Measurements from ENCODE around the gene GOLGA6C.
"Not testable (repeated sequence)": the region's sequence is repeated elsewhere in the genome, so short reads cannot be mapped to it uniquely, and the experiment has no call there.

The GOLGA6C gene

GRCh38 chr15:75258034-75258433, at the start of gene GOLGA6C:
Gene GOLGA6C, plus strand, starts transcription at chr15:75258334. Its CDS starts 265 bp downstream, at chr15:75258599.
- DNase-seq = not testable (repeated sequence)

GRCh38 chr15:75208501-75209288, 49.4 kb upstream of the GOLGA6C start:
- DNase-seq = no peak

GRCh38 chr15:75209289-75209676, 48.9 kb upstream of the GOLGA6C start:
- DNase-seq = no peak

GRCh38 chr15:75210811-75211230, 47.3 kb upstream of the GOLGA6C start:
- DNase-seq = no peak

- no peak for DNase-seq
Measured at GRCh38 chr15:75211436-75212199, 46.5 kb upstream of the GOLGA6C start.

GRCh38 chr15:75212200-75212858, 45.8 kb upstream of the GOLGA6C start:
- DNase-seq = no peak

GRCh38 chr15:75213212-75213767, 44.8 kb upstream of the GOLGA6C start:
- DNase-seq = no peak

GRCh38 chr15:75213768-75214221, 44.3 kb upstream of the GOLGA6C start:
- no peak for DNase-seq

GRCh38 chr15:75214293-75215096, 43.6 kb upstream of the GOLGA6C start:
- no peak for DNase-seq

GRCh38 chr15:75215107-75216004, 42.8 kb upstream of the GOLGA6C start:
- DNase-seq = no peak

GRCh38 chr15:75217012-75217411, 41.1 kb upstream of the GOLGA6C start:
- DNase-seq = no peak

GRCh38 chr15:75217574-75217973, 40.6 kb upstream of the GOLGA6C start:
- not testable (repeated sequence) for DNase-seq

- DNase-seq = not testable (repeated sequence)
Measured at GRCh38 chr15:75219507-75219929, 38.6 kb upstream of the GOLGA6C start.

- DNase-seq = no peak
Measured at GRCh38 chr15:75223688-75224087, 34.4 kb upstream of the GOLGA6C start.

- no peak for DNase-seq
Measured at GRCh38 chr15:75224281-75224680, 33.9 kb upstream of the GOLGA6C start.

GRCh38 chr15:75225102-75225836, 32.9 kb upstream of the GOLGA6C start:
- not testable (repeated sequence) for DNase-seq

- DNase-seq = no peak
Measured at GRCh38 chr15:75225951-75226732, 32.0 kb upstream of the GOLGA6C start.

- not testable (repeated sequence) for DNase-seq
Measured at GRCh38 chr15:75227112-75227511, 31.0 kb upstream of the GOLGA6C start.

- DNase-seq = no peak
Measured at GRCh38 chr15:75227663-75228280, 30.4 kb upstream of the GOLGA6C start.
